DMS153 treated with DMSO at 0.1 percent for 48 hours (cell line): ENCODE measurements around the gene HIVEP2.
A peak's percentile ranks its signal among the peaks of the same experiment; 100 is the strongest.

Experiments used
- DNase-seq: peaks from one replicate; lab custom pipeline; 2025; ENCODE audit not compliant: unreplicated experiment; lab: John Stamatoyannopoulos, UW

The HIVEP2 gene

GRCh38 chr6:142945446-142946180 is 637 bp upstream of the HIVEP2 start:
- DNase-seq = peak; percentile 57

GRCh38 chr6:142944124-142945048 is 590 bp downstream of the HIVEP2 start:
- DNase-seq = peak; percentile 34

- DNase-seq = no peak
Measured at GRCh38 chr6:142943711-142944123, 1.3 kb downstream of the HIVEP2 start.

- peak; percentile 16 for DNase-seq
Measured at GRCh38 chr6:142942805-142943227, 2.2 kb downstream of the HIVEP2 start.

- no peak for DNase-seq
Measured at GRCh38 chr6:142942238-142942637, 2.7 kb downstream of the HIVEP2 start.

- no peak for DNase-seq
Measured at GRCh38 chr6:142941018-142941417, 4.0 kb downstream of the HIVEP2 start.

- no peak for DNase-seq
Measured at GRCh38 chr6:142940487-142940886, 4.5 kb downstream of the HIVEP2 start.

- DNase-seq = no peak
Measured at GRCh38 chr6:142938510-142938909, 6.5 kb downstream of the HIVEP2 start.

- DNase-seq = no peak
Measured at GRCh38 chr6:142937986-142938385, 7.0 kb downstream of the HIVEP2 start.

- DNase-seq = no peak
Measured at GRCh38 chr6:142935553-142936517, 9.1 kb downstream of the HIVEP2 start.

GRCh38 chr6:142934599-142934998 is 10.4 kb downstream of the HIVEP2 start:
- no peak for DNase-seq

- no peak for DNase-seq
Measured at GRCh38 chr6:142934106-142934505, 10.9 kb downstream of the HIVEP2 start.

GRCh38 chr6:142933701-142934100 is 11.3 kb downstream of the HIVEP2 start:
- no peak for DNase-seq

GRCh38 chr6:142932889-142933288 is 12.1 kb downstream of the HIVEP2 start:
- DNase-seq = no peak

- no peak for DNase-seq
Measured at GRCh38 chr6:142929751-142930358, 15.1 kb downstream of the HIVEP2 start.

GRCh38 chr6:142927904-142928303 is 17.1 kb downstream of the HIVEP2 start:
- DNase-seq = no peak

GRCh38 chr6:142927271-142927580 is 17.8 kb downstream of the HIVEP2 start:
- DNase-seq = no peak

- peak; percentile 27 for DNase-seq
Measured at GRCh38 chr6:142926494-142927270, 18.3 kb downstream of the HIVEP2 start.

- DNase-seq = peak; percentile 15
Measured at GRCh38 chr6:142926177-142926493, 18.8 kb downstream of the HIVEP2 start.

GRCh38 chr6:142925575-142926110 is 19.3 kb downstream of the HIVEP2 start:
- DNase-seq = no peak
